Natural killer cell (primary cell): Measurements from ENCODE around the gene SCYL1. TPM values are rescaled to one million over a fixed set of nuclear protein-coding genes. Genes with fewer than 3 reads are reported as not detected.

Experiments
- ATAC-seq, 3 donors: fragments of 150-1000 bp in 2 of 3; fragments of 200-7000 bp in 1 of 3; cut with Tn5 transposase; 1 replicate in 1 of 3; 2 replicates in 2 of 3; pipeline ENCODE4 v1.10.0; 2021; ENCODE audit warnings: mild to moderate bottlenecking in 2 of 3, moderate library complexity in 2 of 3
- DNase-seq, 2 donors: peaks; one replicate each; pipeline versions ENCODE4 v3.0.0 to v3.0.0-alpha.2; 2013 to 2021; ENCODE audit warnings: mixed read lengths in 1 of 2
- H3K27ac ChIP-seq: one replicate; pipeline ENCODE4 v1.5.1; 2013; ENCODE audit warnings: mild to moderate bottlenecking, low read length
- H3K27me3 ChIP-seq: one replicate; pipeline ENCODE4 v1.6.1; 2013; ENCODE audit warnings: low read length; ENCODE audit not compliant: control insufficient read depth, insufficient read depth
- H3K36me3 ChIP-seq: one replicate; pipeline ENCODE4 v1.6.1; 2013; ENCODE audit warnings: low read length; ENCODE audit not compliant: control insufficient read depth, insufficient read depth
- H3K4me1 ChIP-seq: one replicate; pipeline ENCODE4 v1.6.1; 2013; ENCODE audit warnings: low read length; ENCODE audit not compliant: control insufficient read depth, insufficient read depth
- H3K4me3 ChIP-seq: one replicate; pipeline ENCODE4 v1.5.1; 2013; ENCODE audit warnings: low read length
- H3K9me3 ChIP-seq: one replicate; pipeline ENCODE4 v1.6.1; 2013; ENCODE audit warnings: low read length; ENCODE audit not compliant: control insufficient read depth, insufficient read depth
- H3K27ac Mint-ChIP-seq, 2 donors: one replicate each; pipeline ENCODE4 v1.8.0; 2022; ENCODE audit warnings: mild to moderate bottlenecking in 2 of 2, mixed read lengths in 2 of 2, moderate library complexity in 1 of 2
- H3K27me3 Mint-ChIP-seq, 2 donors: one replicate each; pipeline ENCODE4 v1.8.0; 2022; ENCODE audit warnings: low read depth in 2 of 2, mixed read lengths in 2 of 2
- H3K36me3 Mint-ChIP-seq: one replicate; pipeline ENCODE4 v1.8.0; 2022; ENCODE audit warnings: mixed read lengths
- H3K4me1 Mint-ChIP-seq, 2 donors: one replicate each; pipeline ENCODE4 v1.8.0; 2022; ENCODE audit warnings: mixed read lengths in 2 of 2
- H3K4me3 Mint-ChIP-seq: one replicate; pipeline ENCODE4 v1.8.0; 2022; ENCODE audit warnings: mild to moderate bottlenecking, moderate library complexity, mixed read lengths
- H3K9me3 Mint-ChIP-seq, 2 donors: one replicate each; pipeline ENCODE4 v1.8.0; 2022; ENCODE audit warnings: mixed read lengths in 2 of 2
- CTCF ChIP-seq: fragments of 200-600 bp; IDR thresholded peaks from one replicate; pipeline ENCODE4 v1.8.0; 2022; ENCODE audit warnings: antibody characterized with exemption
- WGBS: methylation state at CpG from one replicate; pipeline ENCODE4 v1.1.7; 2013; ENCODE audit warnings: missing lambda C conversion rate; ENCODE audit not compliant: insufficient coverage; 5-methylcytosine and 5-hydroxymethylcytosine counted together
- intact Hi-C: fragments of 100-400 bp; cut with micrococcal nuclease; formaldehyde crosslinking; loops from one replicate; pipeline ENCODE4 v1.14.2; 2022
- total RNA-seq, 4 donors: library from RNA; stranded (reverse); fragments of 120-200 nt in 1 of 4; gene quantifications; one replicate each; pipeline versions ENCODE4 v1.2.3 to v1.2.4, GENCODE V29; 2013 to 2022

The SCYL1 gene
- total RNA-seq, 3 donors from 2014 or later (not counting 1 experiment from before 2014, with no cell fraction given): 61.7 to 79.9 (median 71.3) TPM

- ATAC-seq: peak in 2 of 3 donors; percentile 14 to 25
- intact Hi-C loops: no loop called here
Observed at GRCh38 chr11:65557280-65558001, 32.6 kb downstream of the SCYL1 start.

GRCh38 chr11:65558002-65558929 lies 33.4 kb downstream of the SCYL1 start, which contains the start of gene LTBP3:
Gene LTBP3 (minus strand): TSS chr11:65558359. CDS start chr11:65557959, 400 bp downstream.
- Histone ChIP-seq H3K9me3 (no peaks in the 10 kb centered on the region), H3K4me3 (peak within 1 kb of the TSS; percentile 48), H3K27ac (peak within 1 kb of the TSS; percentile 98), H3K4me1 (peaks cover 56% of the 10 kb centered on the region), H3K36me3 (no peaks in the 10 kb centered on the region), H3K27me3 (no peaks in the 10 kb centered on the region)
- Mint-ChIP-seq H3K9me3 (no peaks in the 10 kb centered on the region), H3K27me3 (no peaks in the 10 kb centered on the region), H3K36me3 (no peaks in the 10 kb centered on the region), H3K27ac (peak within 1 kb of the TSS; percentile 88 to 95), H3K4me1 (peaks cover 24 to 52% of the 10 kb centered on the region in 2 donors), H3K4me3 (peak within 1 kb of the TSS; percentile 91)
- intact Hi-C loops: no loop called here
- ATAC-seq: peak; percentile 60 to 68 (median 62)
- peak in 1 of 2 donors; percentile 67 for DNase-seq
- under 1% methylated on average over 78 of the region's 79 CpGs for WGBS
- TF ChIP-seq CTCF: no peak

More at GRCh38 chr11:65557280-65558001, 32.6 kb downstream of the SCYL1 start:
- Histone ChIP-seq H3K9me3 (no peaks in the 10 kb centered on the region), H3K27ac (peak overlapping the region; percentile 84), H3K27me3 (no peaks in the 10 kb centered on the region), H3K36me3 (no peaks in the 10 kb centered on the region), H3K4me1 (peaks cover 64% of the 10 kb centered on the region), H3K4me3 (peak overlapping the region; percentile 46)
- TF ChIP-seq CTCF: no peak
- peak overlapping the region; percentile 91 for H3K4me3 Mint-ChIP-seq
- peaks cover 28 to 61% of the 10 kb centered on the region in 2 donors for H3K4me1 Mint-ChIP-seq
- H3K27me3 Mint-ChIP-seq: no peaks in the 10 kb centered on the region
- H3K9me3 Mint-ChIP-seq: no peaks in the 10 kb centered on the region
- peak in 1 of 2 donors; percentile 44 for DNase-seq
- WGBS: 7% methylated on average over 47 of the region's 47 CpGs
- no peaks in the 10 kb centered on the region for H3K36me3 Mint-ChIP-seq
- peak overlapping the region; percentile 88 to 95 for H3K27ac Mint-ChIP-seq

DNA sequence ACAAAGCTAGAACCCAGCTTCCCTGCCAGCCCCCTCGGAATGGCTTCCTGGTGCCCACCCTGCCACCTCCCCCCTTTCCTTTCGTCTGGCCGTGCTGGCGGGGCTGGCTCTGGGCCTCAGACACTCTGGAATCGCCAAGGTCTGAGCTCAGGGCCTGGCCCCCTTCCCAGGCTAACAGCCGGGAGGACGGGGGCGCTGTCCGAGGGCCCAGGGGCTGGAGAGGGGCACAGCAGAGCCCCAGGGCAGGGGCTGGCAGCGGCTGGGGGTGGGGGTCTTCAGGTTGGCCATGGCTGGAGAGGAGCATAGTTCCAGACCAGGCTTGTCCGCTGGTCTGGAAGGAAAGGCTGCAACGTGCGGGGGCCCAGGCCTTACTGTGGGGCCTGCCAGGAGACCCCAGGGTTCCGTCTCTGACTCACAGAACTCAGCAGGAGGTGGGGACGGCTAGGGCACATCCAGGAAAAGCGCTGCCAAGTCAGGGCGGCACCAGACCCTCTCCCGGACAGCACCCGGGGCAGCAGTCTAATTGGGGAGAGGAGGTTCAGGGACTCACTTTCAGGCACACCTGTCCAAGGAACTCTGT lies 34.1 kb downstream of the SCYL1 start:
- peaks cover 56% of the 10 kb centered on the region for H3K4me1 ChIP-seq

More for the DNA sequence above, 34.1 kb downstream of the SCYL1 start:
- H3K9me3 ChIP-seq: no peaks in the 10 kb centered on the region
- WGBS: 70% methylated on average over 19 of the region's 19 CpGs
- TF ChIP-seq CTCF: no peak
- H3K4me3 ChIP-seq: peak overlapping the region; percentile 48
- H3K27ac Mint-ChIP-seq: peak overlapping the region; percentile 71 to 95
- H3K36me3 Mint-ChIP-seq: no peaks in the 10 kb centered on the region
- intact Hi-C loops: no loop called here
- peak overlapping the region; percentile 60 for H3K4me3 Mint-ChIP-seq
- H3K36me3 ChIP-seq: no peaks in the 10 kb centered on the region
- ATAC-seq (no peak), DNase-seq (no peak)
- H3K27me3 ChIP-seq: no peaks in the 10 kb centered on the region
- H3K4me1 Mint-ChIP-seq: peaks cover 24 to 50% of the 10 kb centered on the region in 2 donors
- H3K27me3 Mint-ChIP-seq: no peaks in the 10 kb centered on the region
- H3K9me3 Mint-ChIP-seq: no peaks in the 10 kb centered on the region
- peak overlapping the region; percentile 98 for H3K27ac ChIP-seq
